Measurements from ENCODE around the gene STEAP3.

The STEAP3 gene

GRCh38 chr2:119224391-119225104 is 914 bp downstream of the STEAP3 start:
- no peak for DNase-seq (ENCODE audit: low read depth, low spot score)
- no peak overlapping the region for H3K27ac ChIP-seq

- DNase-seq (ENCODE audit: low read depth, low spot score), result no peak
- H3K27ac ChIP-seq, result no peak overlapping the region
Measured at GRCh38 chr2:119225105-119225865, 1.7 kb downstream of the STEAP3 start.

GRCh38 chr2:119225926-119226325 is 2.3 kb downstream of the STEAP3 start:
- DNase-seq (ENCODE audit: low read depth, low spot score), result no peak
- no peak overlapping the region for H3K27ac ChIP-seq

- no peak overlapping the region for H3K27ac ChIP-seq
- no peak for DNase-seq (ENCODE audit: low read depth, low spot score)
Measured at GRCh38 chr2:119227346-119227745, 3.7 kb downstream of the STEAP3 start.

GRCh38 chr2:119228136-119228535 is 4.5 kb downstream of the STEAP3 start:
- H3K27ac ChIP-seq, result no peak overlapping the region
- DNase-seq (ENCODE audit: low read depth, low spot score), result no peak

GRCh38 chr2:119228964-119229363 is 5.3 kb downstream of the STEAP3 start:
- no peak overlapping the region for H3K27ac ChIP-seq
- no peak for DNase-seq (ENCODE audit: low read depth, low spot score)

GRCh38 chr2:119229716-119230115 is 6.1 kb downstream of the STEAP3 start:
- no peak for DNase-seq (ENCODE audit: low read depth, low spot score)
- H3K27ac ChIP-seq, result no peak overlapping the region

- DNase-seq (ENCODE audit: low read depth, low spot score), result no peak
Measured at GRCh38 chr2:119230219-119231185, 6.9 kb downstream of the STEAP3 start.

GRCh38 chr2:119231975-119232665 is 8.5 kb downstream of the STEAP3 start:
- H3K27ac ChIP-seq, result peak overlapping the region; percentile 45
- DNase-seq (ENCODE audit: low read depth, low spot score), result no peak

More at GRCh38 chr2:119230219-119231185, 6.9 kb downstream of the STEAP3 start:
- no peak overlapping the region for H3K27ac ChIP-seq

- no peak overlapping the region for H3K27ac ChIP-seq
- DNase-seq (ENCODE audit: low read depth, low spot score), result no peak
Measured at GRCh38 chr2:119232666-119232993, 9.0 kb downstream of the STEAP3 start.

GRCh38 chr2:119233326-119234020 is 9.8 kb downstream of the STEAP3 start:
- no peak overlapping the region for H3K27ac ChIP-seq
- DNase-seq (ENCODE audit: low read depth, low spot score), result no peak

- no peak for DNase-seq (ENCODE audit: low read depth, low spot score)
- no peak overlapping the region for H3K27ac ChIP-seq
Measured at GRCh38 chr2:119234021-119235019, 10.7 kb downstream of the STEAP3 start.

- no peak overlapping the region for H3K27ac ChIP-seq
- no peak for DNase-seq (ENCODE audit: low read depth, low spot score)
Measured at GRCh38 chr2:119236796-119237195, 13.2 kb downstream of the STEAP3 start.

GRCh38 chr2:119240311-119241204 is 16.9 kb downstream of the STEAP3 start:
- peak overlapping the region; percentile 46 for H3K27ac ChIP-seq
- no peak for DNase-seq (ENCODE audit: low read depth, low spot score)

GRCh38 chr2:119241205-119241532 is 17.5 kb downstream of the STEAP3 start:
- DNase-seq (ENCODE audit: low read depth, low spot score), result no peak
- H3K27ac ChIP-seq, result peak overlapping the region; percentile 46

- no peak for DNase-seq (ENCODE audit: low read depth, low spot score)
- H3K27ac ChIP-seq, result no peak overlapping the region
Measured at GRCh38 chr2:119242276-119243119, 18.9 kb downstream of the STEAP3 start.

- no peak for DNase-seq (ENCODE audit: low read depth, low spot score)
- H3K27ac ChIP-seq, result no peak overlapping the region
Measured at GRCh38 chr2:119243621-119244020, 20.0 kb downstream of the STEAP3 start.

Measured in epithelial cell of prostate (primary cell).